ENCODE results near the gene IL1R2. TPM values are rescaled to one million over a fixed set of nuclear protein-coding genes. Genes with fewer than 3 reads are reported as not detected.
A peak's percentile ranks its signal among the peaks of the same experiment; 100 is the strongest.

Gene IL1R2
- total and polyA plus RNA-seq, 9 of the 15 experiments (the other 6 are each of a cell fraction or from before 2014, with no cell fraction given) = 0.13 TPM; not detected in 8

GRCh38 chr2:102056079-102056581 is 64.4 kb downstream of the IL1R2 start (continued):
- TF ChIP-seq, protein P1, sequence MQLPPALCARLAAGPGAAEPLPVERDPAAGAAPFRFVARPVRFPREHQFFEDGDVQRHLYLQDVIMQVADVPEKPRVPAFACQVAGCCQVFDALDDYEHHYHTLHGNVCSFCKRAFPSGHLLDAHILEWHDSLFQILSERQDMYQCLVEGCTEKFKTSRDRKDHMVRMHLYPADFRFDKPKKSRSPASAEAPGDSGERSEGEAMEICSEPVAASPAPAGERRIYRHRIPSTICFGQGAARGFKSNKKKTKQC (CRISPR knock-in tag; IDR thresholded peaks at IDR 0.05) = no peak
- TF ChIP-seq PHB (CRISPR knock-in tag; IDR thresholded peaks at IDR 0.05) (no peak), MGA (IDR thresholded peaks at IDR 0.05) (peak; percentile 37; the same call in 1 of the 2 replicates), NEUROD1 (IDR thresholded peaks at IDR 0.05; ENCODE audit: borderline replicate concordance, low read depth, low read length, partially characterized antibody) (no peak), PATZ1 (CRISPR knock-in tag; IDR thresholded peaks at IDR 0.05; ENCODE audit: borderline replicate concordance) (no peak), STAT5B (CRISPR knock-in tag; IDR thresholded peaks at IDR 0.05) (no peak), ZBTB2 (IDR thresholded peaks at IDR 0.05) (0 out of 2 replicates have a peak, but pooled peaks have one; percentile 27), HDGF (IDR thresholded peaks at IDR 0.05) (no peak)
- TF ChIP-seq, protein P2, sequence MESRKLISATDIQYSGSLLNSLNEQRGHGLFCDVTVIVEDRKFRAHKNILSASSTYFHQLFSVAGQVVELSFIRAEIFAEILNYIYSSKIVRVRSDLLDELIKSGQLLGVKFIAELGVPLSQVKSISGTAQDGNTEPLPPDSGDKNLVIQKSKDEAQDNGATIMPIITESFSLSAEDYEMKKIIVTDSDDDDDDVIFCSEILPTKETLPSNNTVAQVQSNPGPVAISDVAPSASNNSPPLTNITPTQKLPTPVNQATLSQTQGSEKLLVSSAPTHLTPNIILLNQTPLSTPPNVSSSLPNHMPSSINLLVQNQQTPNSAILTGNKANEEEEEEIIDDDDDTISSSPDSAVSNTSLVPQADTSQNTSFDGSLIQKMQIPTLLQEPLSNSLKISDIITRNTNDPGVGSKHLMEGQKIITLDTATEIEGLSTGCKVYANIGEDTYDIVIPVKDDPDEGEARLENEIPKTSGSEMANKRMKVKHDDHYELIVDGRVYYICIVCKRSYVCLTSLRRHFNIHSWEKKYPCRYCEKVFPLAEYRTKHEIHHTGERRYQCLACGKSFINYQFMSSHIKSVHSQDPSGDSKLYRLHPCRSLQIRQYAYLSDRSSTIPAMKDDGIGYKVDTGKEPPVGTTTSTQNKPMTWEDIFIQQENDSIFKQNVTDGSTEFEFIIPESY (CRISPR knock-in tag; IDR thresholded peaks at IDR 0.05) = no peak

Measured in K562 (cell line).